ENCODE results near the gene TRAPPC12.
A peak's percentile ranks its signal among the peaks of the same experiment; 100 is the strongest.

Gene TRAPPC12

GRCh38 chr2:3414133-3414860, 34.8 kb downstream of the TRAPPC12 start:
- Mint-ChIP-seq H3K36me3 (ENCODE audit: low read depth) (peaks cover 52% of the 10 kb centered on the region), H3K4me1 (peaks cover 5% of the 10 kb centered on the region), H3K27ac (no peak overlapping the region), H3K27me3 (ENCODE audit: low read depth, poor library complexity) (no peaks in the 10 kb centered on the region), H3K9me3 (no peaks in the 10 kb centered on the region), H3K4me3 (no peak overlapping the region)
- TF ChIP-seq CTCF (IDR thresholded peaks at IDR 0.05) = no peak
- no peak for DNase-seq

DNA sequence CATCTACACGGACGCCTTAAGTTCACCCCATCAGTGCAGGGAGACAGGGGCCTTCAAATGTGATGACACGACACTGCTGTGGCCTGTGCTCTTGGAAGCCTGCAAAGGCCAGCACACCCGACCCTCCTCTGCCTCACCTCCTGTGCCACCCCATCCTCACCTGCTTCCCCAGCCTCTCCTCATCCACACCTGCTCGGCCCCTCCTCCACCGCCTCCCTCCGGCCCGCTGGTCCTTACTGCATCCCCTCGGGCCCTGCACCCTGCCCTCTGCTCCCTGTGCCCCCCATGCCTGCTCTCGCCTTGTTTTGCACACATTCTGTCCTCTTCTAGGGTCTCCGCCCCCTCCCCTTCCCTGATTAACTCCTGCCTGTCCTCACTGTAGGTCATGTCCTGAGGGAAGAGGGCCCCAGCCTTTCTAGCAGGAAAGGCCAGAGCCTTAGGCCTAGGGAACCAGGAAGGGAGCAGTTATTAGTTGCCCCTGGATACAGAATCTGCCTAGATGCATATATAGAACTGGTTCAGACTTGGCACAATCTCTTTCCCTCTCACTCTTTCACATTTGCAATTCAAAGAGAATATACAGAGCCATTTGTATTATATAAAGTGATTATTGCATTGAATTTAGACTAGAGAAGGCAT, 39.4 kb downstream of the TRAPPC12 start:
- H3K4me1 Mint-ChIP-seq = peaks cover 35% of the 10 kb centered on the region
- H3K9me3 Mint-ChIP-seq = no peaks in the 10 kb centered on the region
- peaks cover 2% of the 10 kb centered on the region for H3K27me3 Mint-ChIP-seq (ENCODE audit: low read depth, poor library complexity)
- no peak for TF ChIP-seq CTCF (IDR thresholded peaks at IDR 0.05)
- no peak overlapping the region for H3K4me3 Mint-ChIP-seq
- no peak for DNase-seq
- peaks cover 51% of the 10 kb centered on the region for H3K36me3 Mint-ChIP-seq (ENCODE audit: low read depth)
- peak overlapping the region; percentile 39 for H3K27ac Mint-ChIP-seq

- peak overlapping the region; percentile 84 for H3K27ac Mint-ChIP-seq
- no peak for DNase-seq
- no peak for TF ChIP-seq CTCF (IDR thresholded peaks at IDR 0.05)
- peaks cover 51% of the 10 kb centered on the region for H3K36me3 Mint-ChIP-seq (ENCODE audit: low read depth)
- H3K4me3 Mint-ChIP-seq = no peak overlapping the region
- peaks cover 3% of the 10 kb centered on the region for H3K27me3 Mint-ChIP-seq (ENCODE audit: low read depth, poor library complexity)
- H3K4me1 Mint-ChIP-seq = peaks cover 37% of the 10 kb centered on the region
- no peaks in the 10 kb centered on the region for H3K9me3 Mint-ChIP-seq
Observed at GRCh38 chr2:3420076-3420768, 40.7 kb downstream of the TRAPPC12 start.

DNA sequence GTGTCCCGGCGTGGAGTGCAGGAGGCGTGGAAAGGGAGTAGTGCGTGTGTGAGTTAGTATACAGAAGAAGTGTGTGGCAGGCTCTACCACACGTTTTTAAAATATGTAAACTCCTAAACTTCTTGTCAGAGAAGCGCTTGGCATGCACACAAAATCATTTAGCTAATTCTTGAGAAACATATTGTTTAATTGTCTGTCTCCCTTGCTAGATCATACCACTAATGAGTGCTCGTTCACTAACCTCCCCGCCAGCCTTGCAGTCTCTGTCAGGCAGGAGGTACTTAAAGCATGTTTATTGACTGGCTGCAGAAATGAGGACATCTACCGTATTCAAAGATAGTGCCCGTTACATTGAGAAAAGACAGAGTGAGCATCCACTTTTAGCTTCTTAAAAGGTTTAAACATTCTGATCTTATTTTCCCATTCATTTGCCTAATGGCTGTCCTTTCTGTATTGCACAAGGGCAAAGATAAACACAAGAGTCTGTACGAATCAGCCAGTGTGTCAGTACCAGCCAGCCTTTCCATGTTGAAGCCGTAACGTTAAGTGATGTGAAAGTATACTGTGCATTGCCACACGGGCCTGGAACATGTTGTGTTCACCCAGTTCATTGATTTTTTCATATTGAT, 41.4 kb downstream of the TRAPPC12 start:
- TF ChIP-seq CTCF (IDR thresholded peaks at IDR 0.05) = no peak
- H3K4me3 Mint-ChIP-seq = no peak overlapping the region
- H3K4me1 Mint-ChIP-seq = peaks cover 37% of the 10 kb centered on the region
- no peaks in the 10 kb centered on the region for H3K9me3 Mint-ChIP-seq
- H3K36me3 Mint-ChIP-seq (ENCODE audit: low read depth) = peaks cover 51% of the 10 kb centered on the region
- no peak overlapping the region for H3K27ac Mint-ChIP-seq
- DNase-seq = no peak
- H3K27me3 Mint-ChIP-seq (ENCODE audit: low read depth, poor library complexity) = peaks cover 3% of the 10 kb centered on the region

DNA sequence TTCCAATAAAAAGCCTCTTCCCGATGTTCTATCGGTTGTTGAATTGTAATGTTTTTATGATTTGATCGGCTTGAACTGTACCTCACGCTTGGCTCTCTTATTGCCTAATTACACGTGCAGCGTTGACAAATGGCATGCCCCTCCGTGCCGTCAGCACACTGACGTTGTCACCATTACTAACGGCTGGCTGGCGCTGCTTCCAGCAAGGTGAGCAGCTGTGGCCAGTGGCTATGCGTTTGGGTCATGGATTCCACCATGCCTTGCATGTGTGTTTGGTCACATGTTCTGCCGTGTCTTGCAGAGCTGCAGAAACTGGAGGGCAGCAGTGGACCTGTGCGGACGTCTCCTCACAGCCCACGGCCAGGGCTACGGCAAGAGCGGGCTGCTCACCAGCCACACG, 42.1 kb downstream of the TRAPPC12 start:
- DNase-seq = no peak
- TF ChIP-seq CTCF (IDR thresholded peaks at IDR 0.05) = no peak
- H3K4me1 Mint-ChIP-seq = peaks cover 37% of the 10 kb centered on the region
- peaks cover 52% of the 10 kb centered on the region for H3K36me3 Mint-ChIP-seq (ENCODE audit: low read depth)
- H3K9me3 Mint-ChIP-seq = no peaks in the 10 kb centered on the region
- no peak overlapping the region for H3K4me3 Mint-ChIP-seq
- peaks cover 3% of the 10 kb centered on the region for H3K27me3 Mint-ChIP-seq (ENCODE audit: low read depth, poor library complexity)
- H3K27ac Mint-ChIP-seq = peak overlapping the region; percentile 25
